ENCODE results near the gene MPHOSPH6.

GRCh38 chr16:82152196-82152595, 17.8 kb downstream of the MPHOSPH6 start:
- TF ChIP-seq CTCF (IDR thresholded peaks at IDR 0.05) (no peak), POLR2A (IDR thresholded peaks at IDR 0.05) (no peak)
